Aorta (tissue), 5 donors: ENCODE data around the gene CLIC5. TPM values are rescaled to one million over a fixed set of nuclear protein-coding genes. Genes with fewer than 3 reads are reported as not detected.

ENCODE experiments used
- ATAC-seq: fragments of 200-7000 bp; cut with Tn5 transposase; one replicate; pipeline ENCODE4 v1.9.1; 2022; ENCODE audit warnings: moderate library complexity; ENCODE audit not compliant: low FRiP score
- DNase-seq, 2 donors: peaks; one replicate each; pipeline ENCODE4 v3.0.0-alpha.2; 2020
- H3K27ac ChIP-seq, 2 donors: one replicate each; pipeline ENCODE4 v1.5.1; 2013; ENCODE audit warnings: low read length in 2 of 2, mild to moderate bottlenecking in 2 of 2, moderate library complexity in 2 of 2, control low read depth in 1 of 2, inconsistent platforms in 1 of 2, low read depth in 1 of 2
- H3K27me3 ChIP-seq, 2 donors: one replicate each; pipeline ENCODE4 v1.6.1; 2013; ENCODE audit warnings: control low read depth in 1 of 2, low read length in 1 of 2, mild to moderate bottlenecking in 1 of 2, moderate library complexity in 1 of 2; ENCODE audit not compliant: insufficient read depth in 2 of 2, control insufficient read depth in 1 of 2
- H3K36me3 ChIP-seq, 2 donors: one replicate each; pipeline ENCODE4 v1.6.1; 2013; ENCODE audit warnings: control low read depth in 1 of 2, low read length in 1 of 2, mild to moderate bottlenecking in 1 of 2; ENCODE audit not compliant: insufficient read depth in 2 of 2, control insufficient read depth in 1 of 2
- H3K4me1 ChIP-seq, 2 donors: one replicate each; pipeline ENCODE4 v1.6.1; 2013; ENCODE audit warnings: low read length in 2 of 2, control low read depth in 1 of 2, mild to moderate bottlenecking in 1 of 2, moderate library complexity in 1 of 2; ENCODE audit not compliant: insufficient read depth in 2 of 2, control insufficient read depth in 1 of 2
- H3K4me3 ChIP-seq, 2 donors: one replicate each; pipeline ENCODE4 v1.5.1; 2013; ENCODE audit warnings: low read length in 2 of 2, control low read depth in 1 of 2, mild to moderate bottlenecking in 1 of 2
- H3K9me3 ChIP-seq: one replicate; pipeline ENCODE4 v1.6.1; 2013; ENCODE audit warnings: mild to moderate bottlenecking, low read length; ENCODE audit not compliant: control insufficient read depth
- WGBS, 2 donors: extraction: QIAGEN DNeasy Blood & Tissue Kit; methylation state at CpG; one replicate each; pipeline ENCODE4 v1.1.7; 2013; 5-methylcytosine and 5-hydroxymethylcytosine counted together
- intact Hi-C, 2 donors: fragments of 100-400 bp; cut with DNase I; formaldehyde crosslinking; loops; one replicate each; pipeline versions ENCODE4 v1.14.2 to v1.15.0; 2022
- polyA plus RNA-seq, 2 donors: library from polyadenylated mRNA; stranded (reverse); fragments of 200-250 nt; gene quantifications; one replicate each; pipeline ENCODE4 v1.2.3, GENCODE V29; 2013
- total RNA-seq, 2 donors: library from RNA; stranded (reverse); fragmentation: NEBNext Ultra II Directional; extraction: Animal tissue kit (Norgen Biotek cat#: 25700); gene quantifications; one replicate each; pipeline ENCODE4 v1.2.1, GENCODE V29; 2021
- donor health status: healthy with polysubstance abuse.
- donor health status: Bipolar disorder and iron deficiency.
- donor health status: DM: no; HTN: no; CAD: no.
- donor health status: DM: no; HTN: no; CAD: no.
- donor health status: DM: yes; HTN: yes; CAD: no.

The CLIC5 gene
- total and polyA plus RNA-seq, 4 donors: 0.10 to 9.2 (median 4.7) TPM

DNA sequence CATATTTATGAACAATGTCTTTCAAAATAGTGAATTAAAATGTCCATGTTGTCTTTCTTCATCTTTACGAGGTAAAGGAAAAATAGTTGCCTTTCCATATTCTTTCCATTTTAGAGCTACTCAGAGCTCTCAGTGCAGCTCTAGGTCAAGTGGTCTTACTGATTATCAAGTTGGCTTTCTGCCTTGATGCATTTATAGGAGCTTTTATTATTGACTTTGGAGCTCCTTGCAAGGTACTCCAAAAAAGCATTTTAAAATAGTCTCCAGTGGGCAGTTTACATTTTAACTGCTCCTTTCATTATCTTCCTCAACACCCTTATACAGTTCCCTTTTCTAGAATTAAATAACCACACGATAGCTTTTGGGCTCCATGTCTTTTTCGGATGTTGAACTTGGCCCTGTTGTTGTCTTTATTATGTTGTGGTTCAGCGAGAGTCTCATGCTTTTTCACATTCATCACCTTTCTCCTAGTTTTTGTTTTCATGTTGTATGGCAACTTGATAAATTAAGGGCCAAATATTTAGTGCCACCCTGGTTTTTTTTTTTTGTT, 122.9 kb downstream of the CLIC5 start:
- ATAC-seq: no peak

DNA sequence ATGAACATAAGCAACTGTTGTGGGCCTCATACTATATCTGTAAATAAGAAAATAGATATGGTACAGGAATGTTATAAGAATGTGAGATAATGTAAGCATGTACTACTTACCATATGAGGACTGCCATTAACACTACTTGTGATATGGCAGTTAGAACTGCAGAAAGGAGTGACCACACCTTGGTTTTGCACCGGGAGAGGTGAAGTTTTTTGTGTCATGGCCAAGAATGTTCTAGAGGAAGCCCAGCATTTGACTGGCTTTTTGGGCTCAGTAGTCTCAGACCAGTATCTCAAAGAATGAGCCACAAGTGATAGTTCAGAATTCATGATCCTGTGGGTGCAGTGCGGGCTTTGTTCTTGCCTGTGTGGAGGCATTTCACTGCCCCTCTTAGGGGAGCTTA, 123.5 kb downstream of the CLIC5 start:
- H3K4me3 ChIP-seq: no peak overlapping the region
- H3K27me3 ChIP-seq: no peaks in the 10 kb centered on the region
- no peak overlapping the region for H3K27ac ChIP-seq
- ATAC-seq (no peak), DNase-seq (no peak)
- H3K4me1 ChIP-seq: no peaks in the 10 kb centered on the region
- no peaks in the 10 kb centered on the region for H3K36me3 ChIP-seq
- intact Hi-C loops: no loop called here
- peaks cover 2% of the 10 kb centered on the region for H3K9me3 ChIP-seq
- 89 to 90% methylated on average over 2 of the region's 2 CpGs for WGBS, 2 donors

More for the DNA sequence above, 122.9 kb downstream of the CLIC5 start:
- WGBS, 2 donors: 27 to 28% methylated on average over 4 of the region's 4 CpGs
- Histone ChIP-seq H3K27ac (no peak overlapping the region), H3K36me3 (no peaks in the 10 kb centered on the region), H3K9me3 (peaks cover 2% of the 10 kb centered on the region), H3K4me3 (no peak overlapping the region), H3K4me1 (no peaks in the 10 kb centered on the region), H3K27me3 (no peaks in the 10 kb centered on the region)
- intact Hi-C loops: no loop called here
- DNase-seq: no peak

DNA sequence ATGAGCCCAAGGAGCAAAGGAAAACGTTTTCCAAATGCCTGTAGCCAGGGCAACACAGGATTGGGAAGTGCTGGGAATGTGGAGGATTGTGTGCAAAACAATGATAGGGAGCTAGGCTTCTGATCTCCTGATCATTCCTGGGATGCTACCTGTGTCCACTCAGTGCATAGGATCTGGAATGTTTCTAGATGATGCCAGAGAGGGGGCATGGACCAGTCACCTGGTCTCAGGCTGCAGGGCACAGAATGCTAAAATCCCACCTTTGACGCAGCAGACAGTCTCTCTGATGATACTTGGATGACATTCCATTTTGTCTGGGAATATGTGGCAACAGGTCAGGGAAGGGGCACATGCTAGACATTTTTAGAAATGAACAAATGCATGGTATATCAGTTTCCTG, 128.9 kb downstream of the CLIC5 start:
- H3K4me3 ChIP-seq: no peak overlapping the region
- intact Hi-C loops: no loop called here
- no peaks in the 10 kb centered on the region for H3K27me3 ChIP-seq
- WGBS, 2 donors: 42 to 50% methylated on average over 2 of the region's 2 CpGs
- H3K27ac ChIP-seq: no peak overlapping the region
- H3K36me3 ChIP-seq: no peaks in the 10 kb centered on the region
- no peaks in the 10 kb centered on the region for H3K4me1 ChIP-seq
- ATAC-seq (no peak), DNase-seq (no peak)
- H3K9me3 ChIP-seq: no peaks in the 10 kb centered on the region

DNA sequence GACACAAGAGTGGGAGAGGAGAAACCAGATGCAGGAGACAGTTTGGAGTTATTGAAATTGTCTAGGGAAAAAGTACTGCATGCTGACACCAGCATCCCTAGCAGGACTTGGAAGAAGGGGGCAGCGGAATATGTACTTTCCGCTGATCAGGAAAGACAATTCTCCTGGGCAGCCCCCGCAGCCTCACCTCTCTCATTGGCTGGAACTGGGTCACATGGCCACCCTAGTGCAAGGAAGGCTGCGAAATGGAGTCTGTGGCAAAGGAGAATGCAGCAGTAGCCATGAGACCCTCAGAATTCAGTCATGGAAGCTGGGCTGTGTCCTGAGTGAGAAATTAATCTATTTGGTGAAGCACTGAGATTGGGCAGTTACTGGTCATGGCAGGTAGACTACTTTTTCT, 131.3 kb downstream of the CLIC5 start:
- ATAC-seq: no peak
- WGBS, 2 donors: 70 to 97% methylated on average over 4 of the region's 4 CpGs
- intact Hi-C loops: no loop called here

DNA sequence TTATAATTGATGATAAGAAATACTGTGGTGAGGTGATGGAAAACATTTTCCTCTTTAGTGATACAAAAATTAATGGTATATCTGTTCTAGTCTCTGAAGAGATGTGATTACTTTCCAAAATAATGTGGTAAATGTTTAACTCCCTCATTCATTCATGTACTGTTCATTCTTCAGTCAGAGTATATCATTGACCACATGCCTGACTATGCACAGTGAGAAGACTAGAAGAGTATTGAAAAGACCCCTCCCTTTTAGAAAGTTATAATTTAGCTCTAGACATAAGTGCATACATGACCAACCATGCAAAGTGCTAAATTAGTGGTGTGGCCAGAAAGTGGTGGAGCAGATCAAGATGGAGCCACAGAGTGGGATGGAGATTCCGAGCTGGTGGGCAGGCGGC, 133.0 kb downstream of the CLIC5 start:
- Histone ChIP-seq H3K27ac (no peak overlapping the region), H3K4me3 (no peak overlapping the region), H3K4me1 (no peaks in the 10 kb centered on the region), H3K9me3 (no peaks in the 10 kb centered on the region), H3K36me3 (no peaks in the 10 kb centered on the region), H3K27me3 (no peaks in the 10 kb centered on the region)
- WGBS, 2 donors: 94 to 96% methylated on average over 2 of the region's 2 CpGs
- DNase-seq (no peak), ATAC-seq (no peak)
- intact Hi-C loops: no loop called here

More for the DNA sequence above, 131.3 kb downstream of the CLIC5 start:
- Histone ChIP-seq H3K4me1 (no peaks in the 10 kb centered on the region), H3K27ac (no peak overlapping the region), H3K36me3 (no peaks in the 10 kb centered on the region), H3K4me3 (no peak overlapping the region), H3K9me3 (no peaks in the 10 kb centered on the region), H3K27me3 (no peaks in the 10 kb centered on the region)
- DNase-seq: no peak

DNA sequence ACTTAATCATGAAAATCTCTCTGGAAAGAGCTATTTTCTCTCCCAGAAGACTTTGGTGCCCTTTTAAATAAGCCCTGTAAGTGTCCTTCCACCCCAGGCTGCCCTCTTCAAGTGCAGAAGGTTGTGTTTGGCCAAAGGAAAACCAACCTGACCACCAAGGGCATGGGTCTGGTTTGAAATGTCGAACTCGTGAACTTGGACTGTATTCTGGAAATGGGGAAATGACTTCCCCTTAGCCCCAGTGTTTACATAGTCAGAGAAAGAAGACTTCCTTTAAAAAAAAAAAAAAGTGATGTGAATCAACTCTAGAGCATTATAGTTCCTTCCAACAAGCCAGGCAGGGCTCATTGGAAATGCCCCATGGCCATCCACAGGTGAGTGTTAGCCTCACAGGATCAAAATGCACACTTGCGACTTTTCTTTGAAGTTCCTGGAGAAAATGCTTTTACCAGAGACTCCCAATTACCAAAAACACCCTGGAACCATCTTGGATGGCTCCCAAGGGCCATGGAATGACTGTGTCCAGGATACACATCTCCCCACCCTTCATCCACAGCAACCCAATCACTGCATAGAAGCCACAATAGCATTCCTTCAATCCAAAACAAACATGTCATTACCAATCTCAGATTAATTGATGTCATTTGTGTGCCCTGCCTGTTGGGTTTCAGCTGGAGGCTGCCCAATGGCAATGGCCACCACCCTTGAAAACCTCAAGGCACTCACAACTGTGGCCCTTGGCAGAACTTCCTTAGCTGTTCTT, 133.8 kb downstream of the CLIC5 start:
- Histone ChIP-seq H3K4me3 (no peak overlapping the region), H3K27ac (no peak overlapping the region), H3K9me3 (no peaks in the 10 kb centered on the region), H3K36me3 (no peaks in the 10 kb centered on the region), H3K27me3 (no peaks in the 10 kb centered on the region), H3K4me1 (no peaks in the 10 kb centered on the region)
- intact Hi-C loops: no loop called here
- DNase-seq (no peak), ATAC-seq (no peak)
- 89 to 90% methylated on average over 3 of the region's 3 CpGs for WGBS, 2 donors

DNA sequence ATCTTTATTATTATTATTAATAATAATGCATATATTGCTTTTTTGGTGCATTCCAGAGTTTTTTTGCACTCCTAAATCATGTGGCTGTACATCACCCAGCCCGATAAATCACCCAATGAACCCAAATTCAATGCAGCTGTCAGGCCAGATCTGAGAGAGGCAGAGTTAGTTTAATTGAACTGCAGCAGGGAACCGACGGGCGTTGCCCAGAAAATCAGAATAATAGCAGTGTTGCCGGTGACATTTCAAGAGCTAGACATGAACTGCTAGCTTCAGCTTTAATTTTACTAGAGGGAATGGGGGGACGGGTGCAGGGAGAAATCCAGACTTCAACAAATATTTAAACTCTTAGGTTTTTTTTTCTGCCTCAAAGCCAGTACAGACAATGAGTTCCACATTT, 135.0 kb downstream of the CLIC5 start:
- Histone ChIP-seq H3K27me3 (no peaks in the 10 kb centered on the region), H3K36me3 (no peaks in the 10 kb centered on the region), H3K9me3 (no peaks in the 10 kb centered on the region), H3K4me3 (no peak overlapping the region), H3K4me1 (no peaks in the 10 kb centered on the region), H3K27ac (no peak overlapping the region)
- WGBS, 2 donors: 26 to 39% methylated on average over 6 of the region's 6 CpGs
- DNase-seq (no peak), ATAC-seq (no peak)
- intact Hi-C loops: no loop called here

DNA sequence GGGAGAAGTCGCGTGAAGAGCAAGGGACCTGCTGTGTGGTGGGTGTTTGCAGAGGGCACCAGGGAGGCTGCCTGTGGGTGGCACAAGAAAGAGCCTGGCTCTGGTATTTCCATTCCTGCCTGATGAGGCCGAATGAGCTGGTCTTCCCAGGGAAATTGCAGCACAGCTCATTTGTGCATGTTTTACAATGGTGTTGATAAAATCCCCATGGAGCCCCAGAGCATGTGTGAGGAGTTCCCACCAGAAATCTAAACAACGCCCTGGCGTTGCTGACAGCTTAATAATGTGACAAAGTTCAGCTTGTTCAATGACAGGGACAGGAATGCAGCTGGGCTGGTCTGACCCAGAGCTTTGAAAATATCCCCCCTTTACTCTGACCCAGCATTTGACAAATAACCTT, 135.5 kb downstream of the CLIC5 start:
- no peak for DNase-seq
- no peaks in the 10 kb centered on the region for H3K4me1 ChIP-seq
- 31 to 36% methylated on average over 5 of the region's 5 CpGs for WGBS, 2 donors
- no peak overlapping the region for H3K27ac ChIP-seq
- H3K9me3 ChIP-seq: no peaks in the 10 kb centered on the region
- no peaks in the 10 kb centered on the region for H3K36me3 ChIP-seq
- no peaks in the 10 kb centered on the region for H3K27me3 ChIP-seq
- no peak overlapping the region for H3K4me3 ChIP-seq
- no peak for ATAC-seq
- intact Hi-C loops: no loop called here

DNA sequence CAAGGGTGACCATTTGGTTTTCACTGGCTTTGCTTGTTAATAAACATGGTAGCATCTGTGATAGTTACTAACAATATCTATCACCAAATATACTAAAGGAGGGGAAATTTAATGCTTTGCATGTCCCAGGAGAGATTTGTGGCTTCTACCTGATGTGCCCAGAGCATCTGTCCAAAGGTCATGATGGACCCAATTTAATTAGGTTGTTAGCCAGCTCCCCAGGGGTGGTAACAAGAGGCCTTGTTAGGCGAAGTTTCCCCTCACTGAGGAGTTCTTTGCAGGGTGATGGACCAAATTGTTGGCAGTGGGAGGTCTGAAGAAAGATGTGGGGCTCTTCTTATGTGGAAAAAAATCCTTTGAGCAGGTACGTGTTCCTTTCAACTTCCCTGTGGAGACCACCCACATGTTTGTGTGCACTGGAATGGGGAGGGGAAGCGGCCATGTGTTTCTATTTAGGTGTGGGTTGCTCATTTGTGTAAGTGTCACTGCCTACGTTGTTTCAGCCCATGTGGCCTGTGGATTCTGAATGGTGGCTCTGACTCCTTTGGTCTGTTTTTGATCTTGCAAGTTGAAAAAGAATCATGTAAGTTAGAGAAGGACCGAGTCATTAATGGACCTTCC, 137.6 kb downstream of the CLIC5 start:
- intact Hi-C loops: no loop called here
- Histone ChIP-seq H3K9me3 (no peaks in the 10 kb centered on the region), H3K27ac (no peak overlapping the region), H3K4me3 (no peak overlapping the region), H3K27me3 (no peaks in the 10 kb centered on the region), H3K4me1 (no peaks in the 10 kb centered on the region), H3K36me3 (no peaks in the 10 kb centered on the region)
- whole genome bisulfite sequencing, 2 donors: 77 to 80% methylated on average over 5 of the region's 5 CpGs
- DNase-seq: no peak
- no peak for ATAC-seq
